Transverse colon (tissue), 3 donors: ENCODE measurements around the gene NCS1.

ENCODE experiments used
- EP300 ChIP-seq: sonication (generic); formaldehyde crosslinking; IDR thresholded peaks from one replicate; pipeline ENCODE4 v1.6.1; 2017; ENCODE audit warnings: antibody characterized with exemption, low read depth
- TF ChIP-seq, protein P1 (sequence below), 5 experiments: fragments of 200-600 bp in 3 of 5; fragments of 450-650 bp in 2 of 5; sonication (generic) in 3 of 5; IDR thresholded peaks; 1 replicate in 2 of 5; 2 replicates in 3 of 5; pipeline ENCODE4 v1.5.1; 2016 to 2017; ENCODE audit warnings: antibody characterized with exemption in 5 of 5, inconsistent platforms in 3 of 5, mild to moderate bottlenecking in 2 of 5, moderate library complexity in 1 of 5

DNA sequence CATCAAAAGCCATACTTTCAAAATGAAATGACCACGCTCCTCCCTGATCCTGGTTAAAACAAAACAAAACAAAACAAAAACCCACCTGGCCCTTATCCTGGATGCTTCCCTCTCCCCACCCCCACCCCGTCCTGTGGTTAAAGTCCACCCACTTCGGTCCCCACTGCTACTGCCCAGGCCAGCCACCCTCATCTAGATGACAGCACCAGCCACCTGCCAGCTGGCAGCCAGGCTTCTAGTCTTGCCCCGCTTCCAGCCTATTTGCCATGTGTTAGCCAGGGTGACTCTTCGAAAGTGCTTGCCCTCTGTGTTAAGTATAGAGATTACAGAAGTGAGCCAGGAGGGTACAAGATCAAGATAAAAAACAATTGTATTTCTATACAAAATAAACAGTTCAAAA, 27.5 kb upstream of the NCS1 start:
- TF ChIP-seq EP300: no peak
- TF ChIP-seq, protein P1, sequence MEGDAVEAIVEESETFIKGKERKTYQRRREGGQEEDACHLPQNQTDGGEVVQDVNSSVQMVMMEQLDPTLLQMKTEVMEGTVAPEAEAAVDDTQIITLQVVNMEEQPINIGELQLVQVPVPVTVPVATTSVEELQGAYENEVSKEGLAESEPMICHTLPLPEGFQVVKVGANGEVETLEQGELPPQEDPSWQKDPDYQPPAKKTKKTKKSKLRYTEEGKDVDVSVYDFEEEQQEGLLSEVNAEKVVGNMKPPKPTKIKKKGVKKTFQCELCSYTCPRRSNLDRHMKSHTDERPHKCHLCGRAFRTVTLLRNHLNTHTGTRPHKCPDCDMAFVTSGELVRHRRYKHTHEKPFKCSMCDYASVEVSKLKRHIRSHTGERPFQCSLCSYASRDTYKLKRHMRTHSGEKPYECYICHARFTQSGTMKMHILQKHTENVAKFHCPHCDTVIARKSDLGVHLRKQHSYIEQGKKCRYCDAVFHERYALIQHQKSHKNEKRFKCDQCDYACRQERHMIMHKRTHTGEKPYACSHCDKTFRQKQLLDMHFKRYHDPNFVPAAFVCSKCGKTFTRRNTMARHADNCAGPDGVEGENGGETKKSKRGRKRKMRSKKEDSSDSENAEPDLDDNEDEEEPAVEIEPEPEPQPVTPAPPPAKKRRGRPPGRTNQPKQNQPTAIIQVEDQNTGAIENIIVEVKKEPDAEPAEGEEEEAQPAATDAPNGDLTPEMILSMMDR (IDR thresholded peaks at IDR 0.05): no peak
